Prostate gland (tissue), 2 donors: Measurements from ENCODE around the gene CCR9. TPM values are rescaled to one million over a fixed set of nuclear protein-coding genes. Genes with fewer than 3 reads are reported as not detected.

Experiments used
- DNase-seq: peaks from one replicate; pipeline ENCODE4 v3.0.0-alpha.2; 2019; ENCODE audit warnings: low spot score
- H3K27ac ChIP-seq, 2 donors: fragments of 200-600 bp; sonication (generic); 2 replicates each; pipeline ENCODE4 v1.5.1; 2017 to 2019
- H3K27me3 ChIP-seq: fragments of 200-600 bp; sonication (generic); replicated peaks from 2 replicates; pipeline ENCODE4 v1.5.1; 2019; ENCODE audit not compliant: insufficient read depth
- H3K36me3 ChIP-seq, 2 donors: fragments of 200-600 bp; sonication (generic); 1 replicate in 1 of 2; 2 replicates in 1 of 2; pipeline versions ENCODE4 v1.5.1 to v1.8.1; 2017 to 2019
- H3K4me1 ChIP-seq: fragments of 200-600 bp; sonication (generic); replicated peaks from 2 replicates; pipeline ENCODE4 v1.5.1; 2019
- H3K4me3 ChIP-seq, 2 donors: fragments of 200-600 bp; sonication (generic); 2 replicates each; pipeline ENCODE4 v1.5.1; 2017 to 2019
- H3K9me3 ChIP-seq: fragments of 200-600 bp; sonication (generic); 2 replicates; pipeline ENCODE4 v1.5.1; 2017
- CTCF ChIP-seq, 4 experiments: fragments of 200-600 bp in 2 of 4; fragments of 450-650 bp in 2 of 4; sonication (generic) in 2 of 4; IDR thresholded peaks; 1 replicate in 3 of 4; 2 replicates in 1 of 4; pipeline ENCODE4 v1.5.1; 2016 to 2019; ENCODE audit warnings: antibody characterized with exemption in 4 of 4, mild to moderate bottlenecking in 2 of 4, moderate library complexity in 2 of 4
- POLR2A ChIP-seq: fragments of 450-650 bp; IDR thresholded peaks from one replicate; pipeline ENCODE4 v1.6.1; 2016; ENCODE audit warnings: antibody characterized with exemption, mild to moderate bottlenecking
- POLR2AphosphoS5 ChIP-seq: sonication (generic); formaldehyde crosslinking; IDR thresholded peaks from one replicate; pipeline ENCODE4 v1.6.1; 2017; ENCODE audit warnings: antibody characterized with exemption
- WGBS: methylation state at CpG from one replicate; pipeline ENCODE4 v1.1.5; 2018; 5-methylcytosine and 5-hydroxymethylcytosine counted together
- intact Hi-C: fragments of 100-400 bp; cut with DNase I; formaldehyde crosslinking; loops from one replicate; pipeline ENCODE4 v1.14.2; 2022
- total RNA-seq, 2 donors: library from RNA; depleted of rRNA; stranded (reverse); fragments of >200 nt; gene quantifications; one replicate each; pipeline ENCODE4 v1.1.0, GENCODE V29; 2016

Gene CCR9
- total RNA-seq, 2 donors from 2014 or later = 0.09 TPM; not detected in 1

GRCh38 chr3:45878124-45878523, 8.2 kb upstream of the CCR9 start:
- no peak overlapping the region for H3K4me3 ChIP-seq
- no peaks in the 10 kb centered on the region for H3K4me1 ChIP-seq
- DNase-seq = no peak
- no peaks in the 10 kb centered on the region for H3K27me3 ChIP-seq
- TF ChIP-seq POLR2A = no peak
- no peaks in the 10 kb centered on the region for H3K9me3 ChIP-seq
- WGBS = 91% methylated on average over 2 of the region's 2 CpGs
- no peaks in the 10 kb centered on the region for H3K36me3 ChIP-seq
- H3K27ac ChIP-seq = no peak overlapping the region
- intact Hi-C loops = no loop called here

GRCh38 chr3:45880725-45881077, 5.6 kb upstream of the CCR9 start:
- Histone ChIP-seq H3K9me3 (no peaks in the 10 kb centered on the region), H3K36me3 (no peaks in the 10 kb centered on the region), H3K4me1 (no peaks in the 10 kb centered on the region), H3K27me3 (no peaks in the 10 kb centered on the region), H3K4me3 (no peak overlapping the region), H3K27ac (no peak overlapping the region)
- intact Hi-C loops = no loop called here
- no peak for TF ChIP-seq POLR2A
- no peak for TF ChIP-seq POLR2AphosphoS5
- no peak for TF ChIP-seq CTCF (IDR thresholded peaks at IDR 0.05)
- 46% methylated on average over 3 of the region's 3 CpGs for WGBS
- DNase-seq = no peak

- no peak for TF ChIP-seq POLR2AphosphoS5
- no peak for TF ChIP-seq POLR2A
- TF ChIP-seq CTCF (IDR thresholded peaks at IDR 0.05) = no peak
- DNase-seq = no peak
- Histone ChIP-seq H3K36me3 (no peaks in the 10 kb centered on the region), H3K4me1 (no peaks in the 10 kb centered on the region), H3K27me3 (no peaks in the 10 kb centered on the region), H3K4me3 (no peak overlapping the region), H3K9me3 (no peaks in the 10 kb centered on the region), H3K27ac (no peak overlapping the region)
- WGBS = 56% methylated on average over 8 of the region's 8 CpGs
- intact Hi-C loops = no loop called here
Measured at GRCh38 chr3:45881078-45882022, 5.0 kb upstream of the CCR9 start.

- no peak overlapping the region for H3K4me3 ChIP-seq
- H3K9me3 ChIP-seq = no peaks in the 10 kb centered on the region
- WGBS = 69% methylated on average over 23 of the region's 23 CpGs
- TF ChIP-seq POLR2AphosphoS5 (no peak), CTCF (IDR thresholded peaks at IDR 0.05) (no peak), POLR2A (no peak)
- H3K36me3 ChIP-seq = no peaks in the 10 kb centered on the region
- H3K4me1 ChIP-seq = no peaks in the 10 kb centered on the region
- intact Hi-C loops = no loop called here
- no peaks in the 10 kb centered on the region for H3K27me3 ChIP-seq
- H3K27ac ChIP-seq = no peak overlapping the region
- no peak for DNase-seq
Measured at GRCh38 chr3:45884368-45885201, 1.8 kb upstream of the CCR9 start.

- intact Hi-C loops = no loop called here
- TF ChIP-seq POLR2A = no peak
Measured at GRCh38 chr3:45887285-45887684, 942 bp downstream of the CCR9 start.

More at GRCh38 chr3:45887285-45887684, 942 bp downstream of the CCR9 start:
- 81% methylated on average over 4 of the region's 4 CpGs for WGBS
- no peak for DNase-seq
- Histone ChIP-seq H3K4me1 (no peaks in the 10 kb centered on the region), H3K36me3 (no peaks in the 10 kb centered on the region), H3K27ac (no peak overlapping the region), H3K4me3 (no peak overlapping the region), H3K9me3 (no peaks in the 10 kb centered on the region), H3K27me3 (no peaks in the 10 kb centered on the region)
